ENCODE measurements around the gene CD7.

DNA sequence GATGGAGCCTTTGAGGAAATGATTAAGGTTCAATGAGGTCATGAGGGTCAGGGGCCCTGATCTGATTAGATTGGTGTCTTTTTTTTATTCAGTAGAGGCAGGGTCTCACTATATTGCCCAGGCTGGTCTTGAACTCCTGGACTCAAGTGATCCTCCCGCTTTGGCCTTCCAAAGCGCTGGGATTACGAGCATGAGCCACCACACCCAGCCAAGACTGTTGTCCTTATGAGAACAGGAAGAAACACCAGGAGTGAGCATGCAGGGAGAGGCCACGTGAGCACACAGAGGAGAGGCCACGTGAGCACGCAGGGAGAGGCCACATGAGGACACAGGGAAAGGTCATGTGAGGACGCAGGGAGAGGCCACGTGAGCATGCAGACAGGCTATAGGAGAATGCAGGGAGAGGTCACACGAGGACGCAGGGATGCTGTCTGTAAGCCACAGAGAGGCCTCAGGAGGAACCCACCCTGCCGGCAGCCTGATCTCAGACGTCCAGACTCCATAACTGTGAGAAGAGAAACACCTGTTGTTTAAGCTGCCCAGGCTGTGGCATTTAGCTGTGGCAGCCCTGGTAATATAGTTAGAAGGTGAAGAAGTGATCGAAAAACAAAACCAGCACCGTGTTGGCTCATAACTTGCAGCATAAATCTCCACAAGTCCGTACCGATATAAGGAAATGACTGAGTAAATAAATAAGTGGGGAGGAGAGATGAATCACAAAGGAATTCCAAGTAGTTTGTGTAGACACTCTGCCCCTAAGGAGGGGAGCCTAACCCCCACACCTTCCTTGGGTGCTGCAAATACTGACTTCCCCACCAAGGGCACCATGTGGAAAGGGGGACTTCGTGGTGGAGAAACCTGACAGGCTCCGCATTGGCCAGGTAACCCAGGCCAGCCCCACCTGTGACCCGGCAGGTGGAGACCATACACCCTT is 29.3 kb downstream of the CD7 start:
- TF ChIP-seq CTCF (IDR thresholded peaks at IDR 0.05) (peak in 1 of 6 experiments; percentile 17), POLR2A (IDR thresholded peaks at IDR 0.05) (no peak)

Measured in esophagus squamous epithelium (tissue), 4 donors.